Measurements from ENCODE around the gene INAVA. TPM values are rescaled to one million over a fixed set of nuclear protein-coding genes. Genes with fewer than 3 reads are reported as not detected.

The INAVA gene
- total and polyA plus RNA-seq, 2 experiments from 2014 or later: 25.3 to 43.9 TPM

GRCh38 chr1:200938955-200939354, 44.3 kb downstream of the INAVA start (continued):
- TF ChIP-seq ZNF462 (CRISPR knock-in tag; IDR thresholded peaks at IDR 0.05): no peak
- no peak for TF ChIP-seq POLR2AphosphoS5 (IDR thresholded peaks at IDR 0.05; ENCODE audit: low read depth)

- H3K27ac Mint-ChIP-seq: no peak overlapping the region
- H3K36me3 Mint-ChIP-seq (ENCODE audit: low read depth): peaks cover 9% of the 10 kb centered on the region; the same call in 2 of the 3 replicates
- H3F3A ChIP-seq (replicated peaks; ENCODE audit: low read depth): no peaks in the 10 kb centered on the region
- TF ChIP-seq POLR2AphosphoS5 (IDR thresholded peaks at IDR 0.05; ENCODE audit: low read depth) (no peak), ZNF114 (CRISPR knock-in tag; IDR thresholded peaks at IDR 0.05) (no peak), ZNF462 (CRISPR knock-in tag; IDR thresholded peaks at IDR 0.05) (no peak), REST (IDR thresholded peaks at IDR 0.05; ENCODE audit: unreplicated experiment) (no peak), NANOG (IDR thresholded peaks at IDR 0.05; ENCODE audit: borderline replicate concordance) (no peak), STAT1 (IDR thresholded peaks at IDR 0.05; ENCODE audit: unreplicated experiment) (no peak)
These were observed 50.4 kb downstream of the INAVA start for GRCh38 chr1:200945111-200945510.

More at GRCh38 chr1:200945111-200945510, 50.4 kb downstream of the INAVA start:
- DNase-seq (ENCODE audit: low spot score): no peak
- peak overlapping the region; percentile 87 for H2AFZ ChIP-seq
- no peaks in the 10 kb centered on the region for H4K20me1 ChIP-seq (replicated peaks; ENCODE audit: insufficient read depth)
- H3K4me1 Mint-ChIP-seq: no peaks in the 10 kb centered on the region
- ATAC-seq: no peak
- no peak overlapping the region for H3K4me2 ChIP-seq
- no peaks in the 10 kb centered on the region for H3K79me2 ChIP-seq (replicated peaks; ENCODE audit: insufficient read depth)
- H3K4me1 ChIP-seq (ENCODE audit: insufficient read depth): no peaks in the 10 kb centered on the region
- no peaks in the 10 kb centered on the region for H3K36me3 ChIP-seq (ENCODE audit: insufficient read depth)
- H3K9me3 Mint-ChIP-seq: peaks cover 10% of the 10 kb centered on the region
- H3K27me3 ChIP-seq (ENCODE audit: insufficient read depth): no peaks in the 10 kb centered on the region
- no peak overlapping the region for H3K4me3 ChIP-seq
- H3K9me2 ChIP-seq (ENCODE audit: insufficient read depth): no peaks in the 10 kb centered on the region
- peaks cover 2% of the 10 kb centered on the region for H3K27me3 Mint-ChIP-seq (ENCODE audit: insufficient read depth, low read depth, poor library complexity)
- H3K4me3 Mint-ChIP-seq: no peak overlapping the region
- H3K27ac ChIP-seq (ENCODE audit: low read depth): no peak overlapping the region
